Measurements from ENCODE around the gene NR1H4.
"Not testable (repeated sequence)": the region's sequence is repeated elsewhere in the genome, so short reads cannot be mapped to it uniquely, and the experiment has no call there.

NR1H4 gene

DNA sequence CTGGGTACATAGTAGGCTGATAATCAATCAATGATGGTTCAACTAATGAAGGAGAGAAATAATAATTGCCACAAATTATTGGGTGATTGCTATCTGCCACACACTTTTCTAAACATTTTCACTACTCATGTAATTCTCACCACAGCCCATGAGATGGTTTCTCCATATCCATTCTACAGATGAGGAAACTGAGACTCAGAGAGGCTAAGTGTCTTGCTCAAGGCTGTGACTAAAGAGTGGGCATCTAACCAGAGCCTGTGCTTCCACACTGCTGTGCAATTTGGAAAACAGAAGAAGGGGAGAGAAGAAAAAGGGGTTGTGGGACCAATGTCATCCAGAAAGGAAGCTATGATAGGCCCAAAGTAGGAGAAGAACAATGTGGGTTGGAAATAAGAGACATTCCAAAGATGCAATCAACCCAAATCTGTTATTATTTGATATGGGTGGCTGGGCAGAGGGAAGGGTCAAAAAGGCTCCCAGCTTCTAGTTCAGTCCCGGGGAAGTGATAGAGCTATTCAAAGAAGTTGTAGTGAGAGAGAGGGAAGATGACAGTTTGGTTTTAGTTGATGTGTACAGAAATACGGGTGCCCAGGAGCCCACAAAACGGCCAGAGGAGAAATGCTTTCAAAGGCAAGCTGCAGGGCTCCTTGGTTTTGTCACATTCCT, 483 bp upstream of the NR1H4 start:
- DNase-seq, result no peak

DNA sequence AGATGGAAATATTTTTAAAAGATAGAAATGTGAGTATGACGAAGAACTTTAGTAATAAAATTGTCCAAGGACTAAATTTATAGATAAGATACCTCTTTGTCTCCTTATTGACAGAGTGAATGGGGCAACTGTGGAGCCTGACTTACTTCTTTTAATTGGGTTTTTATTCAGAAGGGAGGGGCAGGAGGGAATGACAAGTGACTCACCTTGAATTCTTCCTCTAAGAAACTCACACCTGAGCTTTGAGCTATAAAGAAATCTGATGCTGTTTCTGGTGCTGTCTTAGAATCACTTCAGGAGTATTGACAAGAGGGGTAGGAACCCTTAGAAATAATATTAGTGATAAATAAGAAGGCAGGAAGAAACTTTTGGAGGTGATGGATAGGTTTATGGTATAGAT, 951 bp downstream of the NR1H4 start:
- no peak for DNase-seq

DNA sequence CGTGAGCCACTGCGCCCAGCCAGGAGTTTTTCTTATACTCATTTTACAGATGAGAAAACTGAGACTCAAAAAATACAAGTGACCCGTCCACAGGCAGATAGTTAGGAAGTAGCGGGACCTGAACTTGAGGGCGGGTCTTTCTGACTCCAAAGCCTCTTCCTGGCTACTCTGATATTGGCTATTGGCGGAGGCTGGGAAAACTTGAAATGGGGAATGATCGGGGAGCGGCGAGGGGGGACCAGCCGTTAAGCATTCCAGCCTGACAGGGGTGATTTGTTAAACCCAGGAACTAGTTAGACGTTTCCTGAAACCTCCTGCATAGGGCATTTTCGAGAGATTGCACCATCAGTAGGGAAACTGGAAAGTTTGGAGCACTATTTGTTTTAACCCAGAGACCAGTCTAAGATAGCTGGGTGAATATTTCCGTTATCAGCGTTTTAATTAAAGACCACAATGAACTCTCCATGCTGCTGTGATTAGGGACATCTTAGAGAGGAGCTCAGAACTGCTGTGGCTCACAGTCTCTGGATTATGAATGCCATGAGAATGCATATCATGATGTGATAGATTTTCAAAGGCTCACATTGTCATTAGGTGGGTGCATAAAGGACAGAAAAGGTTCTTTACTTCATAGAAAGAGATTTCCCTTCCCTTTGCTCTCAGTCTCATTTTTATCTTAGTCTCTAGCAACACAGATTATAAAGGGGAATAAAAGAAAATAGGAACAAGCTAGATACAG, 2.5 kb downstream of the NR1H4 start:
- DNase-seq, result no peak

DNA sequence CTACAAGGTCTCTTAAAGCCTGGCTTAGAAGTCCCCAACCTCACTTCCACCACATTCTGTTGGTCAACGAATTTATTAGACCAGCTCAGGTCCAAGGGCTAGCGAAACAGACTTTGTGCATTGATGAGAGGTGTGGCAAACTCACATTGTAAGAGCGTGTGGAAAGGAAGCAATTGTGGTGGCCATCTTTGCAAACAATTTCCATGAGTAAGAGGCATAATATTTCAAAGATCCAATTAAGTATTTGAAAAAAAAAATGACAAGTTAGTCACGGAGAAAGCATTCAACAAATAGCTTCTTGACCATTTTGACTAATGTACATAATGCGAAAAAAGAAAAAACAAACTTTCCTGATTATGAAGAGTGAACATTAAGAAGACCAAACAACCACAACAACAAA, 7.4 kb downstream of the NR1H4 start:
- no peak for DNase-seq

DNA sequence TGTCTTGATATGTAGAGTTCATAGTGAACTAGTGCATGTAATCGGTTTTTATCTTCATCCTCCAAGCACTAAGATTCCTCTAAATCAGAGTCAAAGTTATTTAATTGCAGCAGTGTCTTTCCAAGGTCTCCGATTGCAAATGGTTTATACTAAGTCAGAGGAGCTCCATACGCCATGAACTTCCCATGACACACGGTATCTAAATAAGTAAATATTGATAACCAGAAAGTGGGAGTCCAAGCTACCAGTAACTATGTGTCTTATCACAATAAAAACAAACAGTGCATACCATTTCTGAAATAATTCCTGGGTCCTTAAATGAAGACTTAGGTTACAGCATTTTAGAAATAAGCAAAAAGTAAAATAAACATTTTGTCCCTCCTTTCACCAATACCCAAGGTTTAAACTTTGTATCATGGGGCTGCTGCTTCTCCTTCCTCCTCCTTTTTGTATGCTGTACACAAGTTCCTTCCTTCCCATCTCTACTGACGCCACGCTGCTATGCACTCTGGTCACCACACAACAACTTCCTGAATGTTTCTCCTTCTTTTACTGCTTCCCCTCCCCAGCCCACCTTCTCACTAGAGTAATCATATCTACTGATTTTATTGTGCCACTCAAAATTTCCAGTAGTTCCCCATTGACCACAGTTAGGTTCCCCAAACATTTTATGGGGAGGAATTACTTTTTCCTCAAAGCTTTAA, 10.7 kb downstream of the NR1H4 start:
- no peak for DNase-seq

DNA sequence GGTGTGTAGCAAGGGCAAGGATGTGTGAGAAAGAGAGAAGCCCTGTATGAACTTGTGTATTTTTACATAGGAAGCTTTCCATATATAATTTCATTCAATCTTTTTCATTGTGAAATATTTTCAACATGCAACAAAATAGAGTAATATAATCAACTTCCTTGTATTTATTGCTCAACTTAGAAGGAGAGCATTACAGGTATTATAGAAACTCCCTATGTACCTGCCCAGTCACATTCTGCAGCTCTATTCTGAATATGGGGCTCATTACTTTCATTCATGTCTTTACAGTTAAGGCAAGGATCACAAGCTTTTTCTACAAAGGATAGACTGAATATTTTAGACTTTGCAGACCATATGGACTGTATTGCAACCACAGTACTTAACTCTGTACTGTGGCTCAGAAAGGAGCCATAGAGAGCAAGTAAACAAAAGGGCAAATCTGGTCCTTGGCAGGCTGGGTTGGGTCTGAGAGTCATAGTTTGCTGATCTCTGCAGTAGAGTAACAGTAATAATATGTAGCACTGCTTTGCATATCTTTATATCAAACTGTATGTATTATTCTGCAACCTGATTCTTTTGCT, 11.3 kb downstream of the NR1H4 start:
- DNase-seq, result no peak

DNA sequence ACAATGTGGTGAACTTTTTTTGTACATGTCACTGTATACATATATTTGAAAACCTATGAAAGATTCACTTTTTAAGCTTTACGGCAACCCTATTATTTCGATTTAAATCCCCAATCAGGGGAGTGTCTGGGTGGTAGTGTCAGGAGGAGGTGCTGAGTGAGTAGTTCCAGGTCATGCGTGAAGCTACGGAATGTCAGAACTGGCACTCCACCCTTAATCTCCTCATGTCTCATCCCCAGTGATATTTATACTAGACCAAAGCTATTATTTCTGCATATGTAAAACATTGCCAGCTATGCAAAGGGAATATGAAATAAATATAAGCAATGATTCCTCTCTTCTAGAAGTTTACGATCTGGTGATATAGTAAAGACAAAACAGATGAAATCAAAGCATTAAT, 12.3 kb downstream of the NR1H4 start:
- no peak for DNase-seq

DNA sequence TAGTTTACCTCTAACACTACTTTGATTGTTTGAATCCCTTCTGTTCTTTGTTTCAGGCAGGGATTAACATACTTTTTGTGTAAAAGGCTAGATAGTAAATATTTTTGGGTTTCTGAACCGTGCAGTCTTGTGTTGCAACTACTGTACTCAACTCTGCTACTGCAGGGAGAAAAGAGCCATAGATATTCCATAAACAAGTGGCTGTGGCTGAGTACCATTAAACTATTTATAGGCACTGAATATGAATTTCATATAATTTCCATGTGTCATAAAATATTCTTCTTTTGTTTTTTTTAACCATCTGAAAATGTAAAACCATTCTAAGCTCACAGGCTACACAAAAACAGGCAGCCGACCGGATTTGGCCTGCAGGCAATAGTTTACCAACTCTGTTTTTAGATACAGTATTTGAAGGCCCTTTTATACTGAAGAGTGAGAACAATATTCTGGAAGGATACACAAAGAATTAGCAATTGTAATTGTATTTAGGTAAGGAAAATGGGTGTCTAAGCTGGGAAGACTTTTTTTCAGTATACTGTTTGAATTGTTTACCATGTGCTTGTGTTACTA, 15.7 kb downstream of the NR1H4 start:
- DNase-seq, result no peak

DNA sequence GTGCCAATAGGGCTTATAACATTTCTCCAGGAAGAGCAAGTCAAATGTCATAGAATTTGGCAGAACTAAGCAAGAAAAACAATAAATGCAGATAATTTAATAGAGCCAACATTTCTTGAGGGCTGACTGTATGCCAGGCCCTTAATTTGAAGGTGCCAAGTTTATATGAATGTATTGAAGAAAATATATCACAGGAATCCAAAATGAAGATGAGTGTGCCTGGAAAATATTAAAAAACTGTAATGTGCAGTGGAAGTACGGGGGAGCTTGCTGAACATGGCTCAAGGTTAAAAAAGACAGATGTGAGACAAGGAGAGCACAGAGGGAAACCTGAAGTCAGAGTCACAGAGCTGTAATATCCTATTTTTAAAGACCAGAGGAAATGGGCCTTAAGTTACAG, 16.4 kb downstream of the NR1H4 start:
- no peak for DNase-seq

DNA sequence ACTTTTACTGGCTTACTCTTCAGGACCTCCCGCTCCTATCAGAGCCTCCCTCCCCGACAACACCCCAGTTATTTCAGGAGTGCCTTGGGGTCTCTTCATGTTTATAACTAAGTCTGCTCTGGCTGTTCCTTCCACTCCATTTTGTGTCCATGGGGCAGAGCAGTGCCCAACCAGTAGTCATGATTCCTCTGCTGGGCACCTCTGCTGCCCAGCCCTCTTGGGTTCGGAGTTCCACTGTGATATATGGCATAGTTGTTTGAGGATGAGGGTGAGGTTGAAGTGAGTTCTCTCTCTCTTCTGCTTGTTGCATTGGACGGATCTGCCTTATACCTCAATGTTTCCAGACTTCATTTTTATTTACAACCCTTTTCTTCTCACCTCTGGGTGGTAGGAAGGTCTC, 17.4 kb downstream of the NR1H4 start:
- DNase-seq, result no peak

DNA sequence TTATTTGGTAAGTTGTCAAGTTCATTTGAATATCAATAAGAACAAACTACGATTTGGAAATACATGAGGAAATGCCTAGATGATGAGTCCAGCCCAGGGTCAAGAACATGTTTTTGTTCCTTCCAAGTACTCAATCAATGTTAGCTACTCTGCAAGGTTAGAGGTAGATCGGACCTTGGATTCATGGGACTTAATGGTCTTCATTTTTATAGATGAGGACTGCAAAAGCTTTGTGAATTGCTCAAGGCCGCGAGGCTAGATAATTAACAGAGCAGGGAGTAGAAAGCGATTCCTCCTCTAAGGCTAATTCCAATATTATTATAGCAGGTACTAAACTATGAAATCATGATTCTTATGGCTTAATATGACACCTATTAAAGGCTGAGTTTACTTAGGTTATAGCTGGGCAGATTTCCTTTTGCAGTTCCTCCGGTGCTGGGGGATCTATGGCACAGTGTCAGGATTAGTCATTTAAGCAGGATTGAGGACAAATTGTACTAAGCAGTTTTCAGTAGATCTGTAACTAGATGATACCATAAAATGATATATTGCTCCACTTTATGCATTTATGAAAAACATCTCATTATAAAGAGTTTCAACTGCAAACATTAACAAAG, 19.8 kb downstream of the NR1H4 start:
- no peak for DNase-seq

DNA sequence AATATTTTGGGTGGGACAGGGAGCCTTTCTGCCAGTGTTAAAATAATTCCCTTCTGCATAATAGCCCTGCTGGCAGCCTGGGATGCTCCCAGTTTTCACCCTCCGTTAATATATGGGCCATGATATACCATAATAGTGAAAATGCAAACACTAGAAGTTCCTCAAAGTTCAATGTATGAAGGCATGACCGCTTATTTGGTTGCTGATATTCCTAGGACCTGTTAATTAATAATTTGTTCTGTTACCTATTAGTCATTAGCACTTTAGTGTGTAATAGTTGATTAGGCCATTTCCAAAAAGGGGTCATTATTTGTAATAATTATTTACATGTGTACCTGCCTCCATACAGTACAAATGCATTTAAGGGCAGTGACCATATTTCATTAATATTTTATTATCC, 20.4 kb downstream of the NR1H4 start:
- no peak for DNase-seq

DNA sequence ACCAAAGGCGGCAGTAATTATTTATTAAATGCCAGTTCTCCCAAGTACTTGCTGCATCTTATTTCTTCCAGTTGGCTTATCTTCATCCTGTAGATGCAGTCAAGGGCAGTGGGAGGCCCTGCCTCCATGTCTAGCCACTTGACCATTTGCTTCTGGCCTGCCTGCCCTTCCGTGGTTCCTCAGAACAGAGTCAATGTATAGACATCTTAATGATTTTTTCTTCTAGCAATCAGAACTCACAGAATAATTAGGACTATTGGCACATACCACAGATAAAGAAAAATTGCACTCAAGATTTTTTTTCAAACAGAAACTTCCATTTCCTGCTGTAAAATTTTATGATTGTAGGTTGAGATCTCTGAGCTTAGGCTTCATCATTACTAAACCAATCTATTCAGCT, 20.9 kb downstream of the NR1H4 start:
- no peak for DNase-seq

DNA sequence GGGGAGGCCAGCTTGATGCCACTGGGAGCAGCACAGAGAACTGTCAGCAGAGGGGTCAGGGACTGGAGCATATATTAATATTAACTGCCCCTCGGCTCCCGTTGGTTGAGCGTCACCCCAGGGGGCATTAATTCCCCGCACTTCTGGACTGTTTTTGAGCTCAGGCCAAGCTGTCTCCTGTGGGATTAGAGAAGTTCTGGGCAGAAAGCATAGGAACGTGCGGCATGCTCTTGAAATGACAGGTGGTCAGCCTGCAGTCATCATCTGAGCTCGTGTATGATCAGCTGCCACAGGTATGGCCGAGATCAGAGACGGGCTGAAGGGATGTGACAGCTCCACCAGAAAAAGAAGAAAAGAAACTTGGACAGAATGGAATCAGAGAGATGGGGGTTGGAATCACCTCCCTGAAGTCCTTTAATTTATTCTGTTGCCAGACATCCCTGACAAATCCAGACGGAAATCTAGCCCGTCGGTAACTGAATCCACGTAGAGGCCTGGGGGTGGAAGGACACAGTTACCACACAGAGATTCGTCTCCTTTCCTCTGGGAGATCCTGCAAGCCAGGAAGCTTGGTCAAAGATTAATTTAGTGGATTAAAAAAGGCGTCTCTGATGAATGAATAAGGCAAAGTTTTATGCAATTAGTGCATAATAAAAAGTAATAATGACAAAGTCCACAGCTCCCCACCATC, 23.6 kb downstream of the NR1H4 start:
- DNase-seq, result no peak

DNA sequence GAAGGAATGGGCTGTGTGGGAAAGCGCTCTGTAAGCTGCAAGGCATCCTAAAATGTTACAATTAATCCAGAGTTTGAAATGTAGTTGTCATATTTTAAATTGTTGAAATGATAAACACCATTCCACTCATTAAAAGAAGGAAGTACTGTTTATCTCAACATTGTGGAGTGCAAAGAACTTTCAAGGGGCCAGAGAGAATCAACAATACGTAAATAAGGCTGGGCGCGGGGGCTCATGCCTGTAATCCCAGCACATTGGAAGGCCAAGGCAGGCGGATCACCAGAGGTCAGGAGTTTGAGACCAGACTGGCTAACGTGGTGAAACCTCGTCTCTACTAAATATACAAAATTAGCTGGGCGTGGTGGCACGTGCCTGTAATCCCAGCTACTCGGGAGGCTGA, 24.5 kb downstream of the NR1H4 start:
- no peak for DNase-seq

DNA sequence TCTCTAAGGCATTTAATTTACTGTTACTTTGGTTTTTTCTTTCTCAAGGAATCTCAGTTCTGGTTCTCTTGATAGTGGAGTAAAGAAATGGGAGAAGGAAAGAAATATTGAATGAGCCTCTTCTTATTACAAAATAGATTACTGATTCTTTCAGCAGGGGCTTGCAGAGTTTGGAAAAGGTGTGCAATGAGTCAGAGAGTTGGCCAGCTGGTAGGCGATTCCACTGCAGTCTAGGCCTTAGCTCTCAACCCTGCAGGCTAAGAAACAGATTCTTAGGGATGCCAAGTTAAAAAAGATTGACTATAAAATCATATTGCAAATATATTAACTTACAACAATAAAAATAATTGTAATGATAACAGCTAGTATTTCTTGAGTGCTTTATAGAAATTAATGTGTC, 25.8 kb downstream of the NR1H4 start:
- DNase-seq, result no peak

DNA sequence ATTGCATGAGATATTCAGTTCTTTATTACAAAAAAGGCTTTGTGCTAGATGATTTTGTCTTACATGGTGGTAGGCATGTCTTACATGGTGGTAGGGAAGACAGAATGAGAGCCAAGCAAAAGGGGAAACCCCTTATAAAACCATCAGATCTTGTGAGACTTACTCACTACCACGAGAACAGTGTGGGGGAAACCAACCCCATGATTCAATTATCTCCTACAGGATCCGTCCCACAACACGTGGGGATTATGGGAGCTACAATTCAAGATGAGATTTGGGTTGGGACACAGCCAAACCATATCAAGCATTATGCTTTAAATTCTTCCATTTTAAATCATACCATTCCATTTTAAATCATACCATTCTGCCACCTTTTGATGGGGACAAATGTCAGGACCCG, 29.1 kb downstream of the NR1H4 start:
- DNase-seq, result not testable (repeated sequence)

DNA sequence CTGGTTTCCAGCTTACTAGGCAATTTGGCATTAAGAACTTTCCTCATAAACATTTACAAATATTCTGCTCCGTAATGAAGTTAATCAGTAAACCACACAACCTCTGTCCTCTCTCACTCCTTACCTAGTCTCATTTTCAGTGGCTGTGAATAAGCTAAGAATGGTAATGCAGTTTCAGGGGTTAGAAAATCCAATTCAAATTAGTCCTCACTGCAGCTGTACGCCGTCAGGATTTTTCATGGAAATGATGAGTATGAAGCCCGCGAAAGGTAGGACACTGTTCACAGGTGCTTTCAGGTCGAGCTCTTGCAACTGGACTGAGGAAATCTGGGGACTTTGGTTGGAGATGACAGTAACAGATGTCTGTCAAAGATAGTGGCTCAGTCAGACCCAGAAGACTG, 29.6 kb downstream of the NR1H4 start:
- DNase-seq, result no peak

DNA sequence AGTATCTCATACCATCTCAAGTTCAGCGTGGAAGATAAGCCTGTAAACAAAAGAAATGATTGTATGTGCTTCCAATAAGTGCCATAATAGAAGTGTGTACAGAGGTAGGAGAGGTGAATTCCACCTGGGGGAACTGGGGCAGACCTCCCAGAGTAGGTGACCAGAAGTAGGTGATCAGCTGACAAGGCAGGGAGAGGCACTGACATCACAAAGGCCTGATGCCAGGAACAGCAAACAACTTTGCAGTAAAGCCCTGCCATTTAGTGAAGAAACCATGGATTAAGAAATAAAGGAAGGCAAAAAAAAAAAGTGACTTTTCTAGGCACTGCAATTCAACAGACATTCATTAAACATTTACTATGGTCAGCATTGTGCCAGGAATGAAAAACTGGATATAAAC, 31.1 kb downstream of the NR1H4 start:
- no peak for DNase-seq

DNA sequence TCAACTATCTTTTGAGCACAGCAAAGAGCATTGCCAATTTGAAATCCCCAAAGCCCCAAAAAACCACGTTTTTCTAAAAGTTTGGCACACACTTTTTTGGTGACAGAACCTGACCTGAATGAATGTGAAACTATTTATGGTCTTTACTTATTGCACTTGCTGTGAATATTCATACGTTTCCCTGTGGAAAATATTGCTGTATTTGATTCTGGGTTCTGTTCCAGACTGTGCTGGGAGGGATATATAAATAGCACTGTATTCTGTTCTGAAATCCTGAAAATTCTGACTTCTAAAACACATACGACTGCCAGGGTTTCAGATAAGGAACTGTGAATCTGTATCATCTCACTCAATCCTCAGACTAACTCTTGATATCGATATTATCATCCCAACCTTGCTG, 35.1 kb downstream of the NR1H4 start:
- no peak for DNase-seq

DNA sequence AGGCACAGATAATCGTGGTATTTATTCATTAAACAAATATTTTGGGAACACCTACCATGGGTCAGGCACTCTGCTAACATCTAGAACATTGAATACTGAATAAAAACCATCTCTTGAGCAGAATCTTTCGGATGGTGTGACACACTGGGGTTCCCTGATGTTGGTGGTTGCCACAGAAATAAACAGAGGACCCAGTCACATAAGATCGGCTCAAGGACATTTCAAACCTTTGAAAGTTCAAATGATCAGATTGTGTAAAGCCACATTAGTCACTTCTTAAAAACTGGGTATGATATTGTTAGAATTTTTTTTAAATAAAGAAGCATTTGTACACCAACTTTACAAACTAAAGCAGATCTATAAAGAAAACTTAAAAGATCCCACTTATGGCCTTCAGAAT, 39.0 kb downstream of the NR1H4 start:
- no peak for DNase-seq

DNA sequence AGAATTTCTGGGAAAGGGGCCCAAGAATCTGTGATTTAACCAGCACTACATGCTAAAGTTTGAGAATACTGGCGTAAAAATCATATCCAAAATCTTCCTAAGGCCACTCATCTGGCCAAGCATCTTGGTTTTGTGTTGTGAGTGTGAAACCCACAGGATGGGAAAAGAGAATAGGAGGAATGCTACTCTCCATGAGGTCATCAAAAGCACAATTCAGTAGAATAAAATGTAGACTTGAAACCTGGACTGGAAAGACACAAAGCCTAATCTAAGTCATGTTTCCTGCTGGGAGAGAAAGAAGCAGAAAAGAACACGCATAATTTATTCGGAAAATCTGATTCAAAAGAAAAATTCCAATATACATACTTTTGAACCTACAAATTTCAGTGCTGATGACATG, 42.3 kb downstream of the NR1H4 start:
- no peak for DNase-seq

DNA sequence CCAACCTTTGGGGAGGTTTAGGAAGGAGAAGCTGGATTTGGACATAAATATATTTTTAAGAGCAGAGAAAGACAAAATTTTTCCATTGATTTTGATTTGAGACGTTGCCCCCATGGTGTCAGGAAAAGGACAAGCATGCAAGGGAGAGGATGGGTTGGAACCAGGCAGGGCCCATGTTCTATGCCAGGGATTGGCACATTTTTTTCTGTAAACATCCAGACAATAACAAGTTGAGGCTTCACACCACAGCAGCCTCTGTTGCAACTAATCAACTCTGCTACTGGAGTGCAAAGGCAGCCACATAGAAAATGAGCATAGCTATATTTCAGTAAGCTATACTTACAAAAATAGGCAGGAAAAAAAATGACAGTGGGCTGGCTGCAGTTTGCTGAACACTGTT, 44.7 kb downstream of the NR1H4 start:
- DNase-seq, result no peak

All from suppressor macrophage treated with lipopolysaccharide for 4 hours (primary cell).